ENCODE results near the gene ATP10B. TPM values are rescaled to one million over a fixed set of nuclear protein-coding genes. Genes with fewer than 3 reads are reported as not detected.

The ATP10B gene
- total RNA-seq, 1 donor from 2014 or later, result not detected

DNA sequence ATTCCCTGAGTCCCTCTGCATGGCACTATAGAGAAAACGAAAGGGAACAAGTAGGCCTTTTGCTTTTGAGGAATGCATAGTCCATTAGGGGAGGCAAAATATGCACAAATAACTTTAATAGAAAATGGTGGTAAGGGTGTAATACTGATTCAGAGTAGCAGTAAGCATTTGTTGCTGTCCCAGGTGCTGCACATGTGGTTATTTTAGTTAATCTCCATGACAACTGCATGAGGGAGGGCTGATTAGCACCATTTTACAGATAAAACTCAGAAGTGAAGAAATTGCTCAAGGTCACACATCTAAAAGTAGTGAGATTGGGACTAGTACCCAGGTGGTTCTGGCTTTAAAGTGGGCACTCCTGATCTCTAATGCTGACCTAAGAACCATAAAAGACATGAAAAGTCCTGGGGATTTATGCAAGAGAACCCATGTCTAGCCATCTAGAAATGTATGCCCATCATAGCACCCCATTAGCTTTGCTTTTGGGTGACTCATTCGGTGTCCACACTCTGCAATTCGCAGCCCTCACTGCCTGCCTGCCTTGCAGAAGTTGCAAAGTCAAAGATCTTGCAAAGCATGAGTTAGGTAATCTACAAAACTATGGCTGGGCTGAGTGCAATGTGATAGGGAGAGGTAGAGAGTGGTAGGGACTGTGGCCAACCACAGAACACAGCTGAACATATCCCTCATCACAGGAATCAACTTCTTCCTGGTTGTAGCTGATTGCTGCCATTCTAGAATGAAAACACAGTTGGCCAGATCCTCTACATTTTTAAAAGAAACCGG lies 235.1 kb downstream of the ATP10B start:
- intact Hi-C loops (cut with DNase I), result no loop called here

DNA sequence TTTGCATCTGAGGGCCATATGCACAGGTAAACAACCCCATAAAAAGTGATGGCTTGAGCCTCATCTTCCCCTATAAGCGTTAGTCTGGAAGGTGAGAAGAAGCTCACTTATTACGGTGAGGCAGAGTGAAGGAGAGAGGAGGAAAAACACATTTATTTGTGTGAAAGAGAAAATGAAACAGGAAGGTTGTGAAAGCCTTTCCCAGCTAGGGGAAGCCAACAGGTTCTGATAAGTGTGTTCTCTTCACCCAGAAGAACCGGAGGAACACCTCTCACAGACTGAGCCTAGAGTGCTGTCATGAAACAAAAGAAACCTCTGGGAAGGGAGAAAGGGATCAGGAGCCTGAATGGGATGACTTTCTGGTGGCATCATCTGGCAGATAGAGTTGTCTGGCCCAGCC lies 237.9 kb downstream of the ATP10B start:
- no peak for DNase-seq
- intact Hi-C loops (cut with DNase I), result no loop called here
- ATAC-seq (ENCODE audit: poor library complexity), result no peak

More for the DNA sequence above, 235.1 kb downstream of the ATP10B start:
- DNase-seq (no peak), ATAC-seq (ENCODE audit: poor library complexity) (no peak)

DNA sequence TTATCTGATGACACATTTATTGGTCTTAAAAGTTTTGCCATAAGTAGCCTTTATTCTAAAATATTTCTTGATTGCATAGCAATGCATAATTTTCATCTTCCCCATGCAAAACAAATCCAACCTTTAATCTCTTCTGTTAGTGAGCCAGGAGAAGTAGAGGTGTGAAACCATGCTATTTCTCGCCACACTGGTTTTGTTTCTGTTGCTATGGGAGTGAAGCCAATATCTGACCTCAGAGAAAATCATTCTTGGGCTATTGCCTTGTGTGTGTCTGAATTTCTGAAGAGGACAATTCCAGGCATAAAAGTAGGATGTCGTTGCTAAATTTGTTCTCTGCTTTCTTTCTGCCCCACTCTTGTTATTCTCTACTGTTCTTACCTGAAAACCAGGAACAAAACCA lies 246.7 kb downstream of the ATP10B start:
- ATAC-seq (ENCODE audit: poor library complexity) (no peak), DNase-seq (no peak)
- intact Hi-C loops (cut with DNase I), result no loop called here

DNA sequence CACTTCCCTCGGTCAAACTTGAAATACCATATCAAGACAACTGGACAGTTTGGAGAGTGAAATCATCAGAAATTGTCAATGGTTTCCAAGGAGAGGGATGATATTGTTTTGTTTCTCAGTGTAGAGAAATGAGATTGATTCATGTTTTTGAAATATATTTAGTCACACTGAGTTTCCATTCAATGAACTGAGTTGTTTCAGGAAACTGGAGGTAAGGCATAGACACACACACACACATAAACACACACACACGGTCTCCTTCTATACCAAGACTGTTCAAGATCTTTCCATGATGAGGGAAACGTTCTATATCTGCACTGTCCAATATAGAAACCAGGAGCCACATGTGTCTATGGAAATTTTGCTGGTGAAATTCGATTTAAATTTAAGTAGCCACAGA lies 247.5 kb downstream of the ATP10B start:
- ATAC-seq (ENCODE audit: poor library complexity) (no peak), DNase-seq (no peak)
- intact Hi-C loops (cut with DNase I), result no loop called here

DNA sequence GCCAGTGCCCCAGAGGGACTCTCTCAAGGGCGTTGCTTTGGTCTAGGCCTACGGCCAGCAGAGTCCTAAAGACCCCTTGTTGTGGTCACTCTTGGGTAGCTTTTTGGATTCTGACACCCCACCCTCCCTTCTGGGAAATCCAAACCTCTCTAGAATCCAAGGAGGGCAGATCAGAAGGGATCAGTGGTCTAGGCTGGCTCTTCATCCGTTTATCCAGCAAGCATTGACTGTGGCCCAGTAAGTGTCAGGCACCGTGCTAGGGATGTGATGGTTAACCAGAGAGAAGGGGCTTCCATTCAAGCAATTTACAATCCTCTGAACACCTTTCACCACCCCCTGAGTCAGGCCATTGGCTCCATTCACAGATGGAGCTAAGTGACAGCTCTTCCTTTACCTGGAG lies 249.3 kb downstream of the ATP10B start:
- ATAC-seq (ENCODE audit: poor library complexity), result no peak
- no peak for DNase-seq
- intact Hi-C loops (cut with DNase I), result no loop called here

DNA sequence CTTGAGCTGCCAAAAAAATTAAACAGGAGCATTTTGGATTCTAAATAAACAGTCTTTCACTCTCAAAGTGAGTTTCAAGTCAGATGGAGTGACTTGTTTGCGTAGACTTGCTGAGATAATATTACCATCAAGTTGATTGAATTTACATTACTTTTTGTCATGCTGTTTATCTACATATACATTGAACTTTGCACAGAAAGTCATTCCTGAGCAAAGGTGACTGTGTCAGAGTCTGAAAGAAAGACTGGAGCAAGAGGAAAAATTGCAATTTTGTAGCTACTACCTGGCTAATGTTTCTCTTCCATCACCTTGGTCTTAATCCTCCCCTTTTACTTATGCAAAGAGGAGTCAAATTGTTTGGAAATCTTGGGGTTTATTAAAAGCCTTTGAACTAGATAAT lies 251.0 kb downstream of the ATP10B start:
- intact Hi-C loops (cut with DNase I), result no loop called here
- DNase-seq (no peak), ATAC-seq (ENCODE audit: poor library complexity) (no peak)

DNA sequence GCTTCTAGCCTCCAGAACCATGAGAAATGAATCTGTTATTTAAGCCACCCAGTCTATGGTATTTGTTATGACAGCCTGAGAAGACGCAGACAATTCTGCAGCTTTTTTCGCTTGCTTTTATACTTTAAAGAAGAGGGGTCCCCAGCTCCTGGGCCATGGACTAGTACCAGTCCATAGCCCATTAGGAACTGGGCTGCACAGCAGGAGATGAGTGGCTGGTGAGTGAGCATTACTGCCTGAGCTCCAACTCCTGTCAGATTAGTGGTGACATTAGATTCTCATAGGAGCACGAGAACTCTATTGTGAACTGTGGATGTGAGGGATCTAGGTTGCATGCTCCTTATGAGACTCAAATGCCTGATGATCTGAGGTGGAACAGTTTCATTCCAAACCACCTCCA lies 278.7 kb downstream of the ATP10B start:
- DNase-seq, result no peak
- ATAC-seq (ENCODE audit: poor library complexity), result no peak
- intact Hi-C loops (cut with DNase I), result no loop called here

DNA sequence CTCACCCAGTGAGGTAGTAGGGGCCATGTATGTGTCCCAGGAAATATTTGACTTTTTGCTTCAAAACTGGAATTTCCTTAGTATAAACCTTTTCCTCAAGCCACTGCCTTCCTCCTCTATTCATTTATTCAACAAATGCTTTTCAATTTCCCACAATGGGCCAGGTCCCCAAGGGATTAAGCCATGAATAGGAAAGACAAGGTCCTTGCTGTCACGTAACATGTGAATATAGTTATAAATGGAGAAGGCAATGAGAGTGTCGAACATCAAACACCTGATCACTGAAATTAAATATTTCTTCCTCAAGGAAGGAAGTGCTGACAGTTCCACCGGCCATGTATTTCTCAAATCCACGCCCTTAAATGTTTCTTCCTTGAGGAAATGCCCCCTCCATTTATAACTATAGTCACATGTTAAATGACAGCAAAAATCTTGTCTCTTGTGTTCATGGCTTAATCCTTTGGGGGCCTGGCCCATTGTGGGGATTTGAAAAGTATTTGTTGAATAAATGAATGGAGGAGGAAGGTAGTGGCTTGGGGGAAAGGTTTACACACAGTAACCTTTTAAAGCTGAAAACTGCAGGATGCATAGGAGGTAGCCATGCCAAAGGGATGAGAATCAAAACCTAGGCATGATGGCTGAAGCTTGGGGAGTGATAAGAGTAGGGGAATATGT lies 284.8 kb downstream of the ATP10B start:
- ATAC-seq (ENCODE audit: poor library complexity), result no peak
- intact Hi-C loops (cut with DNase I), result no loop called here
- no peak for DNase-seq

DNA sequence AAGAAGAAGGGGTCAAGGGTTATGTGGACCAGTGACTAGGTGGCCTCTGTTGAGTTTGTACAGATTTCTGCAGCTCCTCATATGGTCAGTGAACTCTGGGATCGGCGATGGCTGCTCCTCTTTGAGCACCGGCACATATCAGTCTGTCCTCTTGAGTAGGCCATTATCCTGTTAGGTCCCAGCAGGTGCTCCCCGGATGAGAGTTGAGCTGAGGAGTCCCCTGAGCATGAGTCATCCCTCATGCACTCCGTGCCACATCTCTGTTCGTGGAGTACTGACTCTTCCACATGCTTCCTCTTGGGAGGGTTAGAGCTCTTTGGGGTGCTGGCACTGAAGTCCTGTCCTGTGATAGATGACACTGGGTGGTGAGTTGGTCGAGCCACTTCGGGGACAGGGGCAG lies 286.6 kb downstream of the ATP10B start:
- no peak for ATAC-seq (ENCODE audit: poor library complexity)

DNA sequence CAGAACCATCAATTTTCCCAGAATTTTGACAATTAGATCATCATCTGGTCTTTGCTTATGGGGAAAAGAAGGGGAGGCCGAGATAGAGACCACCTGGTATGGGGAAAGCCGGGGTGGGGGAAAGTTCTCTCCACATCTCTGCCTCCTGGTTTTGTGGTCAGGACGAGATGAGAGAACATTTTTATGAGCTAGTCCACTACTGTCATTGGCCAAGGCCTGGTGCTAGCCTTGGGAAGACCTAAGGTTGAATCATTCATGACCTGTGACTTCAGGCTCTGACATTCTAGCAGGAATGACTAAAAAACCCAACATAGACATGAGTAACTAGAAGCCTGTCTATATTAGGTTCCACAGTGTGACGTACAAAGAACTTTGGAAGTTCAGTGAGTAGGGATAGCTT lies 295.2 kb downstream of the ATP10B start:
- DNase-seq (no peak), ATAC-seq (ENCODE audit: poor library complexity) (no peak)
- intact Hi-C loops (cut with DNase I), result no loop called here

More for the DNA sequence above, 286.6 kb downstream of the ATP10B start:
- no peak for DNase-seq
- intact Hi-C loops (cut with DNase I), result no loop called here

DNA sequence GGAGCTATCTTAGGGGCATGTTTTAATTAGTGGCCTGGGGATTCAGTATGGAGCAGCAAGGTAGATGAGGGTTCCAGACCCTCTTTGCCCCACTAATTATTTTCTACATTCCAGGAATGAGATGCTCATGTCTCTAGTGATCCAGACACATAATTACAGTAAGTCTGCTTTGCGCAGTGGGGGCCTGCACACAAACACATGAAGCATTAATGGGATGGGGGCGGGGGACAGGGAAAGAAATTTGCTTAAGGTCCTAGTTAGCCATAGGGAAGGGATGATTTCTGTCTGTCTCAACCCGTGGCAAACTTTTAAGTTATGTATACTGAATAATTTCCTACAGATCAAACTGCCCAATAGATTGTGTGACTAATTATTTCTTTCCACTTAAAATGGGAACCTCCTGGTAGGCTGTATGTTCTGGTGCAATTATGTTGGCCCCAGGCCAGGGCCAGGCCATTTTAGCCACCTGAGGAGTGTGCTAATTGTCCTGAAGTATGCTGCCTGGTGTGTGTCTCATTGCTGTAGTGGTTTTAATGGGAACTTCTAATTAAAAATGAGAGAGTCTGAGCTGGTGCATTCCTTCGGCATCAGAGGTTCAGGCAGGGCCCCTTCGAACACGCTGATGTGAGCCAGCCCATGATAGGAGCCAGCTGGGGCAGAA lies 295.9 kb downstream of the ATP10B start:
- intact Hi-C loops (cut with DNase I), result no loop called here
- DNase-seq, result no peak
- no peak for ATAC-seq (ENCODE audit: poor library complexity)

DNA sequence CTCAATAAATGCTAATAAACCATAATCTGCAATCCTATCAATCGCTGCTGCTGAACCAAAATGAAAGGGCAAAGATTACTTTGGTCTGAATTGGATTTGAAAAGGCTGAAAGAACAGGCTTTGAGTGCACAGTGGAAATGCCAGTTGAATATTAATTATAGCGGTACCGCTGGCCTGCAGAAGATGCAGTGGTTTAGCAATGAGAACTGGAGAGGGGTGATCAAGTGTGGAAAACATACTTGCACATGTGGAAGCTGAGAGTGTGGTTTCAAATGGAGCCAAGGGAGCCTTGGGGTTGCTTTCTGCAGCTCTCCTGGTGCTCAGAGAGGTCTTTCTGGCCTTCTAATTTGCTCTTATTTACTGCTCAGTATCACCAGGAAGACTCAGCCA lies 296.4 kb downstream of the ATP10B start:
- ATAC-seq (ENCODE audit: poor library complexity) (no peak), DNase-seq (no peak)
- intact Hi-C loops (cut with DNase I), result no loop called here

DNA sequence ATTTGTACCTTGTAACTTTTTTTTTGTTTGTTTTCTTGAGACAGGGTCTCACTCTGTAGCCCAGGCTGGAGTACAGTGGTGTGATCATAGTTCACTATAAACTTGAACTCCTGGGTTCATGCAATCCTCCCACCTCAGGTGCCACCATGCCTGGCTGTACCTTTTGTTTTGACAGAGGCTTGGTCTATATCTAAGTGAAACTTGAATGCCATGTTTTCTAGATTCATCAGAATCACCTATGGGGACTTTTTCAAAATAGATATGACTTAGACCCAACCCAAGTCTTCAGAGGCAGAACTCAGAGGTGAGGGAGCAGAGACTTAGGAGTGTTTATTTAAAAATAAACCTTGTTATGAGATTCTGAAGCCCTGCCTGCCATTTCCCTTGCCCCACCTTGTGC lies 301.9 kb downstream of the ATP10B start:
- DNase-seq (no peak), ATAC-seq (ENCODE audit: poor library complexity) (no peak)
- intact Hi-C loops (cut with DNase I), result no loop called here

DNA sequence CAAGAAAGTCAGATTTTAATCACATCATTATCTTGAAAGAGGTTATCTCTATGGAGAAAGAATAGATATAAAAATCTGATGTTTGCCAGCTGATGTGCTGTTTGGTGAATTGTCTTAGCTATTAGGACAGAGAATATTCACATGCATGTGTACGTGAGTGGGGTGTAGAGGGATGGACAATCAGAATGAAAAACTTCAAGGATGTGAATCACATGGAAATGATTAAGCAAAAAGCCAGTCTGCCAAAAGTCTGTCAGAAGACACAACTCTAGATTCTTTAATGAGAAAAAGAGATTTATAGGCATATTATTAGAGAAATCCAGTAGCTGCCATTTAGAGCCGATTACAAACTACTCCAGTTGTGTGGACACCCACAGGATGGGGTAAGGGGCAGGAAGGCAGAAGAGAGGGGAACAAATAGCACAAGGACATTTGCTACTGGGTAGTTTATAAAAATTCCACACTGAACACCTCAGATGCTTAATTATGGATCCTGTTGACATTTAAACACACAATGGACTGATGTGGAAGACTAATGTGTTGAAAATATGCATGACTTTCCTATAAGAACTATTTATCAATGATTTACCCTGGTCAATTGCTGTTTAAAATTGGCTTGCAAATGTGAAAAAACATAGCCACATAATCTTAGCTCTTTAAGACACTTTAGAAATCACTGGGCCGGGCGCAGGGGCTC lies 302.9 kb downstream of the ATP10B start:
- intact Hi-C loops (cut with DNase I), result no loop called here
- no peak for ATAC-seq (ENCODE audit: poor library complexity)
- DNase-seq, result no peak

DNA sequence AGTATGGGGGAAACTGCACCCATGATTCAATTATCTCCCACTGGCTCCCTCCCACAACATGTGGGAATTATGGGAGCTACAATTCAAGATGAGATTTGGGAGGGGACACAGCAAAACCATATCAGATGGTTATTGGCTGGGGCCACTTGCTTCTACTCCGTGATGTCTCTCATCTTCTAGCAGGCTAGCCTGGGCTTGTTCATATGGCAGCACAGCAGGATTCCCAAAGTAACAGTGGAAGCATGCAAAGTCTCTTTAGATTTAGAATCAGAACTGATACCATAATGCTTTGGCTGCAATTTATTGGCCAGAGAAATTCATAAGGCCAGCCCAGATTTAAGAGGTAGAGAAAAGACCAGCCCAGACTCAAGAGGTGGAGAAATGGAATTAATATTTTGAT lies 304.1 kb downstream of the ATP10B start:
- intact Hi-C loops (cut with DNase I), result no loop called here
- ATAC-seq (ENCODE audit: poor library complexity) (no peak), DNase-seq (no peak)

DNA sequence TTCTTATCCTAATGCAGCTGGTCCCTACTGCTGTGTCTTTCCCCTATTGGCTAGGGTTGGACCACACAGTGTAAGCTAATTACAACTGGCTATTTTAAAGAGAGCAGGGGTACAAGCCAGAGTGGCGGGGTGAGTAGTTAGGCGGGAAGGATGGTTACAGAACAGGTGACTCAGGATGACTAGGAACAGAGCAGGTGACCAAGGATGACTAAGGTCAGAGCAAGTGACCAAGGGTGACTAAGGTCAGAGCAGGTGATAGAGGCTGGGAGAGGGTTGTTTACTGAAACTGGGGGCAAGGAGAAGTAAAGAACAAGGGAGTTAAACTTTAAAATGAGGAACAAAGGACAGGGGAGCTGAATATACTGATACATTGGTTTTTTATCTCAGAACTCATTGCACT lies 304.9 kb downstream of the ATP10B start:
- no peak for DNase-seq
- ATAC-seq (ENCODE audit: poor library complexity), result no peak
- intact Hi-C loops (cut with DNase I), result no loop called here

DNA sequence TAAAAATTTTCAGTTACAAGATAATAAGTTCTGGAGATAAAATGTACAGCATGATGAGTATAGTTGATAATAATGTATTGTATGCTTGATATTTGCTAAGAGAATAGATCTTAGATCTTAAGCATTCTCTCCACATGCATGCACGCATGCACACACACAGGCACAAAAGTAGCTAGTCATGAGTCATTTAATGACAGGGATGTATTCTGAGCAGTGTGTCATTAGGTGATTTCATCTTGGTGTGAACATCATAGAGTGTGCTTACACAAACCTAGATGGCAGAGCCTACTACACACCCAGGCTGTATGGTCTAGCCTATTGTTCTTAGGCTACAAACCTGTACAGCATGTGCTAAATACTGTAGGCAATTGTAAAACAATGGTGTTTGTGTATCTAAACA lies 306.2 kb downstream of the ATP10B start:
- intact Hi-C loops (cut with DNase I), result no loop called here
- ATAC-seq (ENCODE audit: poor library complexity) (no peak), DNase-seq (no peak)

DNA sequence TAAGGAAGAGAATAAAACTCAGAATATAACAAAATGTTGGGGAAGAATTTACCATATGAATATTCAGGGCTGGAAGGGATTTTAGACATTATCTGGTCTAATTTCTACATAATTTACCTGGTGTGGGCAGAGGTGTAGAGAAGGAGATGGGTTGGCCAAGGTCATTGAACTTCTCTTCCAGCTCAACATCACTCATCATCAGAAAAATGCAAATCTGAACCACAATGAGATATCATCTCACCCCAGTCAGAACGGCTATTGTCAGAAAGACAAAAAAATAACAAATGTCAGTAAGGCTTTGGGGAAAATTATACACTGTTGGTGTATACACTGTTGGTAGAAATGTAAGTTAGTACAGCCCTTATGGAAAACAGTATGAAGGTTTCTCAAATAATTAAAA lies 308.6 kb downstream of the ATP10B start:
- DNase-seq (no peak), ATAC-seq (ENCODE audit: poor library complexity) (no peak)
- intact Hi-C loops (cut with DNase I), result no loop called here

DNA sequence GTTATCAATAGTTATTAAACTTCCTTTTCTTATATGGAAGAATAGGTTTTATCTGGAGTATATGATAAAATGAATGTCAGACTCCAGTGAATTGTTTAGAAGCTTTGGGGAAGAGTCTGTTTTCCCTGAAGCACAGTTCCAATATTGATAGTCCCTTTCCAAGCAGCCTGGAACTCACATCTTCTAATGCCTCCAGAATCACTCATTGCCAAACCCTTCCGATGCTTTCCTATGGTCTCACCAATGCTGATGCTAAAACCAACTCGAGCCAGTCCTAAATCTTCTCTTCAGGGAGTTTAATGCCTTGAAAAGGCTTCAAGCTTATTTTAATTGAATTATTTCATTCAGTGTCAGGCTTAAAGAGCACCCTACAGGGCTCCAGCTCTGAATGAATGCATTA lies 309.2 kb downstream of the ATP10B start:
- intact Hi-C loops (cut with DNase I), result no loop called here
- ATAC-seq (ENCODE audit: poor library complexity) (no peak), DNase-seq (no peak)

DNA sequence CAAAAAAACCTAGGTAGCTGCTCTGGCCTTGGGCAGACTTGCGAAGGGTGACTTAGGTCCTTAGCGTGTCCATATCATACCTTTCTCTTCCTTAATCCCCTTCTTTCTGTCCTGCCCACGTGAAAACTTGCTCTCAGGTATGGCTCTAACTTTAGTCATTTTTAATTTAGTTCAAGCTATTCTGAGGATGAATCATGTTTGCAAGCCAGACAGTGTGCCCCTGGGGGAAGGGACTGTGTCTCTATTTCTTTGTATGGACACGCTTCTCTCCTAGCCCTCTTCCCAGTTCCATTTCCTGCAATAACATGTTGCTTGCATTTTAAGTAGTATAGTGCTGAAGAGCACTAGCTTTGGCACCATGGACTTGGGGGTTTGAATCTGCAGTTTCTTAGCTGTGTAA lies 309.7 kb downstream of the ATP10B start:
- DNase-seq (no peak), ATAC-seq (ENCODE audit: poor library complexity) (no peak)
- intact Hi-C loops (cut with DNase I), result no loop called here
